ENCODE measurements around the gene DYSF.

The DYSF gene

DNA sequence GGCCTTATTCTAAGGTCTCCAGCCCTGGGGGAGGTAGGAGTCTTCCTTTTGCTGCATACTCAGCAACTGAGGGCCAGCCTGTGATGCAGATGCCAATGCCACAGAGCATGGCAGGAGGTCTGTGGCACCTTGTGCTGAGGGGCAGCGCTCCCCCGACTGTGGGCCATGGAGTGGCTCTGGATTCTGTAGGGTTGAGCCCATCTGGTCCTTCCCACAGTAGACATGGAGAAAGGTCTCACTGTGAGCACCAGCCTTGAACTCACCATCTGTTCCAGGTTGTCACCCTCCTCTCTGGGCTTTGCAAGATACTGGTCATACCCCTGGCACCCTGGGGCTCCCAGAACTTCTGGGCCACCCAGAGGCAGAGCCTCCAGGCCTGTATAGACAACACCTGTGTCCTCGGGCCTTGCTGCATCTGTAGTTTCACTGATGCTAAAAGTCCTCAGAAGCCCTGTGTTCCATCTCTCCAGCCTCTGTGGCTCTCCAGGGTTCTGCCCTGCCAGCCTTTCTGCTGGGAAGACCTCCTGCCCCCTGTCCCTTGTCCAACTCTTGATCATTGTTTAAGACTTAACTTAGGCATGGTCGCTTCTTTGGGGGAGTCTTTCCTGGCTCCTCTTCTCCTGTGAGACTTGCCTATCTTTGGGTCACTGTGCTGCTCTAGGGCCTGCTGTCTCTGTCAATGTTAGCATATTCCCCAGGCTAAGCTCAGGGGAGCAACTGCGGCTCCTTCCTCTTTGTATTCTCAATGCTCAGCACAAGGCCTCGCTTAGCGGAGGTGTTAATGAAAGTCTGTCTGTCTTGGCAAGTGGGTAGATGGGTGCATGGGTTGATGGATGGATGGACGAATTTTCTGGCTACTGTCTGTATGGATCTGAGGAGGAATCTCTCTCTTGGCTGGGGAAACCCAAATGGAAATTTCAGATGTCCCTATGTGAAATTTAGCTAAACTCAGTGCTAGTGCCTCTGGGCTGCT lies 160.9 kb downstream of the DYSF start:
- no peak for DNase-seq
- in situ Hi-C loops (cut with MboI; ENCODE audit: low pct_unique_long_range_greater_than_20kb, low sequenced_read_pairs), result no loop called here

DNA sequence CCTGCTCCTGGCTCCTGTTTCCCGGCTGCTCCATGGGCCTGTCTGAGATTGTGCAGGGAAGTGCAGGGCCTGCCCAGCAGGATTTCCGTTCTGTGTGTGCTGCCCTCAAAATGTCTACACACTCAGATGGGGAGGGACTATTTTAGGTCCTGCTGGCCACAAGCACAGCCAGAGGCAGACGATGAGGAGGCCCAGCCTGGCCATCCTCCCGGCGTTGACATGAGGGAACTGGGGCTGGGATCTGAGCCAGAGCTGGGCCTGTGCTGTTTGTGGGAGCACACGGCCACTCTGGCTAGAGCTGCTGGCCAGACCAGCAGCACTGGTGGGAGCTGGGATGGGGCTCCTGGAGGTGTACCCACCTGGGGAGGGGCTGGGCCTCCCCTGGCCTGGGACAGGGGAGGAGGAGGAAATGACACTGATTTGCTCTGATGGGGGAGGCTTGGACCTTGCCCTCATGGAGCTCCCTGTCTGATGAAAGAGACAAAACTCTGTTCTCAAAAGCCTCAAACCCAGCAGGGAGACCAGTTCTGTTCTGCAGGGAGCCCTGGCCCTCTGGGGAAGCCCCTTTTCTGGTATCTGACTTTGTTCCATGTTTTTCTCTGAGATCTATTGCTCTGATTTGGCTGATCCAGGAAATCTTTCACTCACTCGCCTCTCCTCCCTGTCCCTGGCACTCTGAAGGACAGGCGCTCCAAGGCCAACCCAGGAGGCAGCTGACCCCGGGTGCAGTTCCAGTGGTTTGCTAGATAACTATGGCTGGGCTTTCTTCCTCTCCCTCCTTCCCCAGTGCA lies 161.8 kb downstream of the DYSF start:
- in situ Hi-C loops (cut with MboI; ENCODE audit: low pct_unique_long_range_greater_than_20kb, low sequenced_read_pairs), result no loop called here

DNA sequence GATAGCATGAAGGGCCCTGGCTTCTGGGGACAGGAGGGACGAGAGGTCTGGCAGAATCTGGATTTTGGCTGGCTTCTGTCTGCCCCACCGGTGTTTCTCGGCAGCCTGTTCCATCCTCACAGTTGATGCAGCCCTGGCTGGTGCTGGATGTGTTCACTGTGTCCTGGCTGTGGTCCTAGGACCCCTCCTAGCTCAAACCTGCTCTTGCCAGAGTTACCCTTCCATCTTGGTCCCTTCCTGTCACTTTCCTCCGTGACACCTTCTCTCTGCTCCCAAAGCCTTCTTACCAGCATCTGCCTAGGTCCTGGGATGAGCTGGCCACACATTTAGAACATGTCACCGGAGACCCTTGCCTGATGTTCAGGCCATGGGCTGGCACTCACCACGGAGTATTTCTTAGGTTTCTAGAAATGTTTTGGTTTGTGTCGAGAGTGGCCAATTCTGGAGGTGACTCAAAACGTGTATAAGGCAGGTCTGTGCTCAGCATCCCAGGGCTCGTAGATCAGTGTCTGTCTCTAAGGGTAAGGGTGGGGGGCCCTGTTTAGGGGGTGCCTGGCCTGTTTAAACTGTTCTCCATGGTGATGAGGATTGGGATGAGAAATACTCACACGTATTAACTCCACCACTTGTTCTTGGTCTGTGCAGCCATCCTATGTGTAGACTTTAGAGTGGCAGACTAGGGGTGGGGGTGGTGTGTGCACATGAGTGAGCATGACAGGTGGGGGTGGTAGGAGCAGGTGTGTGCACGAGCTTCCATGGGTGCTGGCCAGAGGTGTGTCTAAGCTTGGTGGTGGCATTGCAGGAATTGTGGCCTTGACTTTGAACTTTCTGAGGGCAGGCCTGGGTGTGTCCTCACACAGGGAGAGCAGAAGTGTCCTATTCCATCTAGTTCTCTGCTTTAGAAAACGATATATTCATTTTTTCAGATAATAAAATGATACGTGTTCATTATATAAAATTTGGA lies 162.7 kb downstream of the DYSF start:
- in situ Hi-C loops (cut with MboI; ENCODE audit: low pct_unique_long_range_greater_than_20kb, low sequenced_read_pairs), result no loop called here
- no peak for DNase-seq

More for the DNA sequence above, 161.8 kb downstream of the DYSF start:
- no peak for DNase-seq

DNA sequence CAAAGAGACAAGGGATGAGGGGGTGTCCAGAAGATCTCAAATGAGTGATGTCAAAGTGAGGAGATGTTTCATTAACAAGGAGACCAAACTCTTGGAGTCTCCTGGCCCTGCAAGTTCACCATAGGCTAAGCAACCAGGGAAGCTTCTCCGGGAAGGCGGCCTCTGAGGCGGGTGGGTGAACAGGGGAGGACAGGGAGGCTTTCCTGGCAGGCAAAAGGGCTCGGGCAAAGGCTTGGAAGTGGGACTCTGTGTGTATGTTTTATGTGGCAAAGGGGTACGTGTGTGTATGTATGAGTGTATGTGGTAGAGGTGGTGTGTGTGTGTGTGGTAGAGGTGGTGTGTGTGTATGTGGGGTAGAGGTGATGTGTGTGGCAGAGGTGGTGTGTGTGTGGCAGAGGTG lies 163.9 kb downstream of the DYSF start:
- in situ Hi-C loops (cut with MboI; ENCODE audit: low pct_unique_long_range_greater_than_20kb, low sequenced_read_pairs), result no loop called here
- no peak for DNase-seq

DNA sequence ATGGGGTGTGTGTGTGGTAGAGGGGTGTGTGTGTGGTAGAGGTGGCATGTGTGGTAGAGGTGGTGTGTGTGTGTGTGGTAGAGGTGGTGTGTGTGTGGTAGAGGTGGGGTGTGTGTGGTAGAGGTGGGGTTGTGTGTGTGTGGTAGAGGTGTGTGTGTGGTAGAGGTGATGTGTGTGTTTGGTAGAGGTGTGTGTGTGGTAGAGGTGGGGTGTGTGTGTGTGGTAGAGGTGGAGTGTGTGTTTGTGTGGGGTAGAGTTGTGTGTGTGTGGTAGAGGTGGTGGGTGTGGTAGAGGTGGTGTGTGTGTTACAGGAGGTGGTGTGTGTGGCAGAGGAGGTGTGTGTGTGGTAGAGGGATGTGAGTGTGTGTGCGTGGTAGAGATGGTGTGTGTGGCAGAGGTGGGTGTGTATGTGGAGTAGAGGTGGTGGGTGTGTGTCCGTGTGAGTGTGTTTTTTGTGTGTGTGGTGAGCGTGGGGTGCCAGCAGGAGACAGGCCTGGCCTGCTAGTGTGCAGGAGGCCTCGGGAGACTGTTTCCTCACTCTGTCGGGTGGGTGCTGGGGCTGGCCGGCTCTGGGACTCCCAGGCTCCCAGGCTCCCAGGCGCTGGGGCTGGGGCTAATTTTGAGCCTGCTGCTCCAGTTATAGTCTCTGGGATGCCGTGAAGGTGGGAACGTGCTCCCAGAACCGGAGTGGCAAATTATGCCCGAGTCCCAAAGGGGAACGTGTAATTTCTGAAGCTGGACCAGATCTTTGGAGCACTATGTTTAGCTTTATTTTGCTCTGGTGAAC lies 165.2 kb downstream of the DYSF start:
- DNase-seq, result no peak
- in situ Hi-C loops (cut with MboI; ENCODE audit: low pct_unique_long_range_greater_than_20kb, low sequenced_read_pairs), result no loop called here

DNA sequence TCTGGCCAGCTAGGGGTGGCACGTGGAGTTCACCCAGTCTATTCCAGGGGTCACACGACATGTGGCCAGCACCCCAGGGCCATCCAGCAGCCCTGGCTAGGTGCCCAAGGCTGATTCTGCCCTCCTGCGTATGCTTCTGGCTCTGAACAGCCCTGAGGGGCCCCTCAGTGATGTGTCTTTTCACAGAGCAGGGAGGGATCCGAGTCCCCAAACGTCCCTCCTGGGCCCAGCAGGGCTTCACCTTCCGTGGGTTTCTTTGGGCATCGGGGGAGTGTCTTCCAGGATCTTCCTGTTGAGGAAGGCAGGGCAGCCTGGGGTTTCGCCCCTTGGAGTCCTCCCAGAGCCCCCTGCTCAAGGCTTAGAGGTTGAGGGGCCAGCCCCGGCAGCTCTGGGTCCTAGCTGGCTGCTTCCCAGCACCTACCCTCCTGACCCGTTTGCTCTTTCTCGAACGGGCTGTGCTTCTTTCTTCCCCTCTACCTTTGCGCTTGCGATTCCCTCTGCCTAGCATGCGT lies 165.9 kb downstream of the DYSF start:
- in situ Hi-C loops (cut with MboI; ENCODE audit: low pct_unique_long_range_greater_than_20kb, low sequenced_read_pairs), result no loop called here
- DNase-seq, result no peak

DNA sequence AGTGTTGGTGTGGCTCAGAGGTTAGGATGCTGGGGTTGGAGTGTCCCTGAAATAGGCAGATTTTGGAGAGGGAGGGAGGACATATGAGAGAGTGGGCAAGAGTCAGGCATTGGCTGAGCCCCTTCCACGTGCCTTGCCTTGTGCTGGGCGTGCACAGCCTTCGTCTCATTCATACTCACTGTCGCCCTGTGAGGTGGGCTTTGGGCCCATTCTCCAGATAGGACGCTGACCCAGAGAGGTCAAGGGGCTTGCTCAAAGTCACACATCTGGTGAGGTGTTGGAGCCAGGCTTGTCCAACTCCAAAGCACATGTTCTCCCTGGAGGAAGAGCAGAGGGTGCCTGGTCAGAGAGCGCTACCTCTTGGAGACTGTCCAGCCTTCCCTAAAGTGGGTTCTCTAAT lies 166.8 kb downstream of the DYSF start:
- in situ Hi-C loops (cut with MboI; ENCODE audit: low pct_unique_long_range_greater_than_20kb, low sequenced_read_pairs), result no loop called here
- DNase-seq, result no peak

DNA sequence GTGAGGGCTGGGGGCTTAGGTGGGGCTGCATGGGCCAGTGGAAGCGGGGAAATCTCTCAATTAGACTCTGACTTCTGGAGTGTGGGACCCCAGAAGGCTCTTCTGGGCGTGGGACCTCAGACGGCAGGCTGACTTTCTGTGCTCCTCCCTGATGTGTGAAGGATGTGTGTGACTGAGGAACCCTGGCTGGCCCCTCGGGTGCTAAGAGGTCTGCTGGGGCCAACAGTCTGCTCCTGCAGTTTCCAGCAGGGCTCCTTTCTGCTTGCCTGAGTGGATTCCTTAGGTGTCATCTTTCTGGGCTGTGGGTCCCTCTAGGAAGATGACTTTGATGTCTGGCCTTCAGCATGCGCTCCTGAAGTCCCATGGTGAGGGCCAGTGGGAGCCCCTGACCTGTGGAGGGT lies 167.5 kb downstream of the DYSF start:
- DNase-seq, result no peak
- in situ Hi-C loops (cut with MboI; ENCODE audit: low pct_unique_long_range_greater_than_20kb, low sequenced_read_pairs), result no loop called here

DNA sequence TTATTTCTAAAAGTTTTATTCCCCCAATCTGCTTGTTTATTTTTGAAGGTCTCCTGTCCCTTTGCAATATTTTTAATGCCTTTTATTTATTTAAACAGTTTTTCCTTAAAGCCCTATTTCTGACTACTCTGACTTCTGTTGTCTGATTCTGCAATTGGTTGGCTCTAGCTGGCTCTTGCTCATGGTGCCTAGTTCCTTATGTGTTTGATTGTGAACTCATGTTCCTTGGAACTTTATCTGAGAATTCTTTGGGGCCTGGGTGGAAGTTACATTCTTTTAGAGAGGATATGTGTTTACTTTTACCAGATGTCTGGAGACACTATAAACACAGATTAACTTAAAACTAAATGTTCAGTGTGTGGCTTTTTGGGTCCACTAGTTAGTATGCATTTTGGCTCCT lies 175.9 kb downstream of the DYSF start:
- no peak for DNase-seq
- in situ Hi-C loops (cut with MboI; ENCODE audit: low pct_unique_long_range_greater_than_20kb, low sequenced_read_pairs), result no loop called here

DNA sequence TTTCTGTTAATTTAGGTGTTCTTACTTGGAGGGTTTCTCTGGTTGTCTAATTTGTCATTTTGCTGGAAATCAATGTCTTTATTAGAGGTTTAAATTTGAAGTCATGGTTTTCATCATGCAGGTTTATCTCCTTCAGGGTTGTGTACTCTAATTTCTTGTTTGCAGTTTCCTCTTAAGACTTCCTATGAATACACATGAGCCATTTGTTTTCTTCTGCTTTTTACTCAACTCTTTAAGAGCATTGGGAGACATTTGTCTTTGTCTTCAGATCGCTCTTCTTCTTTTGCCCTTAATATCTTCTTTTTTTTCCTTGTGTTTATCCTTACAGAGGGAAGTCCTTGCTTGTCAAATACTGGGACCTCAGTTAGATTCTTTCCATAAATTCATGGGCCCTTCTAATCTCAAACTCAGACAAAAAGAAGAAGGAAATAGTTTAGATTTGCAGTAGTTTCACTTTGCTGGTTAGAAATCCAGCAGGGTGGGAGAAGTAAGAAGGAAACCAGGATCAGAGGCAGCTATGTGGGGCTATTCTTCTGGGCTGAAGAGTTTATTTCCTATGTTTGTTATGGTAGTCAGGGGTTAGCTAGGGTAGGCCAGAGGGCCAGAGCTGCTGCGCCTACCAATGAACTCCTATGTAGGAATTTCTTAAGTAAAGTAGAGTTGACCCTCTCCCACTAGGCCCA lies 176.6 kb downstream of the DYSF start:
- in situ Hi-C loops (cut with MboI; ENCODE audit: low pct_unique_long_range_greater_than_20kb, low sequenced_read_pairs), result no loop called here
- DNase-seq, result no peak

DNA sequence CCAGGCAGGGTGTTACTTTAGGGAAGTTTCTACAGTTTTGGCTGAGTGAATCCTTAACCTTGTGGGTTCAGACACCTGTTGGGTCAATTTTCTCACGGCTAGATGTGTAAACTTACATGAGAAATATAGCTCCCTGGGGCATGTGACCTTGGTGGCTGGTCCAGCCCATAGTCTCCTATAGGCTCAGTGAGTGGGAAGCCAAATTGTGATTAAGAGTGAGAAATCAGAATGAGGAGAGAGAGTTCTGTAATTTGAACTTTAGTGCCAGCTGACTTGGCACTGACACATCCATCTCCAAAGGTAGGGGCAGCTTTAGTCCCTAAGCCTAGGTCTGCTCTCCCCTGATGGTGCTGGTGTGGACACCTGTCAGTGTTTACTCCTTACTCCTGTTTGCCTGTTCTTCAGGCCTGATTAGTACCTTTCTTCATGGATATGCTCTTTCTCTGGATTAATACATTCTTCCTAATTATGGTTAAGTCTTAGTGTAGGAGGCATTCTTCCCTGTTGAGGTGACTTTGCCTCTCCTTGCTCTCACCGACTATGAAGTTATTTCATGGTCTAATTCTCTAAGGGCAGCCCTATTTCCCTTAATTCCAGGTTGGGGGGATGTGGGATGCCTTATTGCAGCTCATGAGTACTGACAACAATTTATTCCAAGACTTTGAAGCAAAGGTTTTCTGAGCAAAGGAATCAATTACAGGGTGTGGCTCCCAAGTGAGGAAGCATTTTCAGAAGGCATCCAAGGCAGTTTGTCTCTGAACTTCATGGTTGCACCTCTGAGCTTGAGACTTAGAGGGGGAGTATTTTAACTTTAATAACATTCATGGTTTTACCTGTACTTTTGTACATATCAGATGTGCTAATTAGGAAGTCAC lies 177.3 kb downstream of the DYSF start:
- DNase-seq, result no peak
- in situ Hi-C loops (cut with MboI; ENCODE audit: low pct_unique_long_range_greater_than_20kb, low sequenced_read_pairs), result no loop called here

DNA sequence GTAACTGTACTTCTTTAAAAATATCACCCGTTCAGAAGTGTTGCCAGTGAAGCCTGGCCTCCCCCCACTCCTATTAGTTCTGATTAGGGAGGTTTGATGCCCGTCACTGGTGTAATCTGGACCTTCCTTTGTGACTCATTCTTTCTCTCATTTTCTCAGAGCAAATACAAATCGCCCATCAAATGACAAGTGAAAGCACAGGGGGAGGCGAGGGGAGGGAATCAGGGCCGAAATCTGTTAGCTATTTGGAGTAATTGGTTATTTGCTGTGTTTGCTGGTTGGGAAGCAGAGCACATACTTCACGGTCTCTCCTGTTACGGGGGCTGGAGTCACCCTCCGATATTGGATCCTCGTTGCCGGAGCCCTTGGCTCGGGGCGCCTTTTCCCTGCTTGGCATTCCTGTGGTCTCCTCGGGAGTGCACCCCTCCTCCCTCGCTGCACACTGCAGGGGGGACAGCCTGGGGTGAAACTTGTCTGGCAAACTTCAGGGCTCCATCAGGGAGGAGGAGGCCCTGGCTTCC lies 178.1 kb downstream of the DYSF start:
- no peak for DNase-seq
- in situ Hi-C loops (cut with MboI; ENCODE audit: low pct_unique_long_range_greater_than_20kb, low sequenced_read_pairs), result no loop called here

DNA sequence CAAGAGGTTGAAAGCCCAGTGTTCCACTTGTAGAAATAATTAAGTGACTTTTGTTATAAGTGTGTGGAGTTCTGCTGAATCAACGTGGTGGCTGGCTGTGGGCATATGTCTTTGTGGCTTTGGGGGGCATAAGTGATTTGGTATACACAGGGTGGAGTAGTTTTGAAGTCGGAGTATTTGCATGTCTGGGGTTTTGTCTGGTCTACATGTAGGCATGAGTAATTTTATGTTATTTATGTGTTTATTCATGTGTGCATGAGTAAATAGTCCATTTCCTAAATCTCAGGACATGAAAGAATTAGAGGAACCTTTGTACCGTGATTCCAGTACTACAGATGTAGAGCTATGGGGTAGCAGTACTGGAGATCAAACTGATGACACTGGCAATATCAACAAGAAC lies 179.7 kb downstream of the DYSF start:
- in situ Hi-C loops (cut with MboI; ENCODE audit: low pct_unique_long_range_greater_than_20kb, low sequenced_read_pairs), result no loop called here

DNA sequence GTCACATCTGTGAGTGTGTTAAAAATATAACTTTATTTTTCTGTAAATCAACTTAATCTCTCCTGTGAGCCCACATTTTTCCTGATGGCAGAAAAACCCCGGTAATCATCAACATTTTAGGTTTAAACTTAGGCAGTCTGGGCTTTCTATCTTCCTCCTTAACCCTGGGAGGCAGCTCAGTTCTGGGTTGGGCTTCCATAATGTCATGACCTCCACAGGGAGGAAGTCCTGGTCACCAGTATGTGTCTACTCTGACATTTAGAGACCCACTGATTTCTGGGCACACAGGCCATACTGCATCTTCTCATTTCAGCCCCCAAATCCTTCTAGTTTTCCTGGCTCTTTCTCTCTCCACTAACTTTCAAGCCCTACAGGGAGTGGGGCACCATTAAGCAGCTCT lies 181.2 kb downstream of the DYSF start:
- in situ Hi-C loops (cut with MboI; ENCODE audit: low pct_unique_long_range_greater_than_20kb, low sequenced_read_pairs), result no loop called here
- no peak for DNase-seq

More for the DNA sequence above, 179.7 kb downstream of the DYSF start:
- DNase-seq, result no peak

DNA sequence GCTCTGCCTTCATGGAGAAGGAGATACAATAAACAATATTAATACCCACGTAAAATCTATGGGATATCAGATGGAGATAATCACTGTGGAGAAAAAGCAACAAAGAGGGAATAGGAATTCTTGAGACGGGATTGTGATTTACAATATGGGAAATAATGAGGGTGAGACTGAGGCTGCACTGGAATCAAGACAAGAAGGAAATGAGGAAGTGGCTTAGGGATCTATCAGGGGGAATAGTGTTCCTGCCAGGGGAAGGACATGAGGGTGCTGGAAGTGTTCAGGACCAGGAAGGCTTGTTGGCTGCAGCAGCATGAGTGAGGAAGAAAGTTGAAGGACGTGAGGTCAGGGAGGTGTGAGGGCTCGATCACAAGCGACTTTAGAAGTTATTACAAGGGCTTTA lies 182.4 kb downstream of the DYSF start:
- in situ Hi-C loops (cut with MboI; ENCODE audit: low pct_unique_long_range_greater_than_20kb, low sequenced_read_pairs), result no loop called here
- DNase-seq, result no peak

DNA sequence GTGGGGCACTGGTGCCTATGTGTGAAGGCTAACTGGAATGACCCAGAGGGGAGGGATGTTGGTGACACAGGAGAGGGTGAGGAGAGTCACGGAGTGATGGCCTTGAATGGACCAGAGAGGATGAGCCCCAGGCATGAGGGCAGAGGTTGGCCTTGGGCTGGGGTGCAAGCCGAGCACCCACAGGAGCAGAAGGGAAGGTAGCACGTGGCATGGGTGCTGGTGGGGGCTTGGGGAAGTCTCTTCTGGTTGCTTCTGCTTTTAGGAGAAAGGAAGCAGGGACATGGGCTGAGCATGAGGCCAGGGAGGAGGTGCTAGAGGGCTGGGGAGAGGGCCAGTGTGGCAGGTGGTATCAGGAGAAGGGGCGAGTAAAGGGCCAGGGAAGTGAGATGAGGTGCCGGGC lies 183.8 kb downstream of the DYSF start:
- in situ Hi-C loops (cut with MboI; ENCODE audit: low pct_unique_long_range_greater_than_20kb, low sequenced_read_pairs), result no loop called here
- no peak for DNase-seq

DNA sequence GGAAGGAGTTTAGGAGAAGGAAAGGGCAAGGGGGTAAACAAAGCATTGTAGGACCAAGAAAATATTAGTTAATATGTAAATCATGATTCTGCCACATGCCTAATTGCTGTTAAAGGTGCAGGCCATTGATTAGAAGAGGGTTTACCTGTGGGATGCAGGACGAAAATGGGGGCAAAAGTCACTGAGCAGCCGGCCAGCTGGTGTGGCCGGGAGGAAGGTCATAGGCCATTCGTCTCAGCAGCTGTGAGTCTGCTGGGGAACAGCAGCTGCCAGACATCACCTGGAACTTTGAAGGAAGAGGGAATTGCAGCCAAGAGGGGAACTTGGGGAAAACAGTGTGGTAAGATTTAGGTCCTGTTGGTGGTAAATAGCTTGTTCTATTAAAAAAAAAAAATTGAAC lies 184.4 kb downstream of the DYSF start:
- DNase-seq, result no peak
- in situ Hi-C loops (cut with MboI; ENCODE audit: low pct_unique_long_range_greater_than_20kb, low sequenced_read_pairs), result no loop called here
